GM10248 (cell line): ENCODE data around the gene ADAD2.

Experiments
- CTCF ChIA-PET: fragments of 300-600 bp; sonication (Branson Sonifier 250); formaldehyde crosslinking; extraction: SDS; loops from one replicate; lab custom pipeline; 2021; ENCODE audit warnings: antibody characterized with exemption; lab: Yijun Ruan, JAX
- POLR2A ChIA-PET: fragments of 350-650 bp; sonication (Branson Sonifier 250); formaldehyde crosslinking; extraction: SDS; loops from one replicate; lab custom pipeline; 2020; ENCODE audit warnings: antibody characterized with exemption; lab: Yijun Ruan, JAX
- DNase-seq: peaks from one replicate; pipeline ENCODE4 v3.0.0; 2012; ENCODE audit errors: extremely low spot score
- TF ChIP-seq, protein P1 (sequence below): IDR thresholded peaks from 2 replicates; pipeline ENCODE4 v1.5.1; 2012; ENCODE audit warnings: mild to moderate bottlenecking, low read depth; ENCODE audit errors: extremely low read depth, missing control alignments, control extremely low read depth

The ADAD2 gene

DNA sequence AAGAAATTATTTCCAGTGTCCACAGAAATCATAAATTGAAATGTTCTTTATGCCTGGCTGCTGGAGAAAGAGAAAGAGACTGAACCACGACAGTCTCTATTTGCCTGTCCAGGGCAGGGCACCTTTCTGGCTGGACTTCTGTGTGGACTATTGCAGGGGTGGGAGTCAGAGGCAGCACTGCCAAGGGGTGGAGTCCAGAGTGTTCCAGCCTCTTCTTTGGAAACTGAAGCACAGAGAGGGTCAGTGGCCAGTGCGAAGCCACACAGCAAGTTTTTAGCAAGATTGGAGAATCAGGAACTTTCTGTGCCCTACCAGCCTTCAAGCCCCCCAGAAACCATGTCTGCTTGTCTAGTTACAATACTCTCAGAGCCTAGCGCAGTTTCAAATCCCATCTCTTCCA, 33.6 kb downstream of the ADAD2 start:
- ChIA-PET POLR2A (no interaction called here), CTCF (no interaction called here)
- TF ChIP-seq, protein P1, sequence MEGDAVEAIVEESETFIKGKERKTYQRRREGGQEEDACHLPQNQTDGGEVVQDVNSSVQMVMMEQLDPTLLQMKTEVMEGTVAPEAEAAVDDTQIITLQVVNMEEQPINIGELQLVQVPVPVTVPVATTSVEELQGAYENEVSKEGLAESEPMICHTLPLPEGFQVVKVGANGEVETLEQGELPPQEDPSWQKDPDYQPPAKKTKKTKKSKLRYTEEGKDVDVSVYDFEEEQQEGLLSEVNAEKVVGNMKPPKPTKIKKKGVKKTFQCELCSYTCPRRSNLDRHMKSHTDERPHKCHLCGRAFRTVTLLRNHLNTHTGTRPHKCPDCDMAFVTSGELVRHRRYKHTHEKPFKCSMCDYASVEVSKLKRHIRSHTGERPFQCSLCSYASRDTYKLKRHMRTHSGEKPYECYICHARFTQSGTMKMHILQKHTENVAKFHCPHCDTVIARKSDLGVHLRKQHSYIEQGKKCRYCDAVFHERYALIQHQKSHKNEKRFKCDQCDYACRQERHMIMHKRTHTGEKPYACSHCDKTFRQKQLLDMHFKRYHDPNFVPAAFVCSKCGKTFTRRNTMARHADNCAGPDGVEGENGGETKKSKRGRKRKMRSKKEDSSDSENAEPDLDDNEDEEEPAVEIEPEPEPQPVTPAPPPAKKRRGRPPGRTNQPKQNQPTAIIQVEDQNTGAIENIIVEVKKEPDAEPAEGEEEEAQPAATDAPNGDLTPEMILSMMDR: no peak
- DNase-seq: no peak

DNA sequence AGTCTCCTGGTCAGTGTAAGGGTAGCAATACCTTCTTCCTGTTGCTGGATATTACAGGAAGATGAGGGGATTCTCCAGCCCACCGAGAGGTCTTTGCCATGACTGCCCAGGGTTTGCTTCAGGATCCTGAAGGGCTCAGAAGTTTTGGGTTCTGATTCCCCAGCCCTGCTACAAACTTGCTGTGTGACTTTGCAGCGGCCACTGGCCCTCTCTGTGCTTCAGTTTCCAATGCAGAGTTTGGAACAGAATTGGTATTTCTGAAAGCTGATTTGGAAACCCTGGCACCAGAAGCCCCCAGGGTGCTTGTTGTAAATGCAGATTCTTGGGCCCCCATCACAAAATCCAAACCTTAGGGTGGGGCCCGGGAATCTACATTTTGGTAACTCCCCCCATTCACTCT, 34.2 kb downstream of the ADAD2 start:
- POLR2A ChIA-PET: no interaction called here
- DNase-seq: no peak
- TF ChIP-seq, protein P1: no peak
- CTCF ChIA-PET: no interaction called here

DNA sequence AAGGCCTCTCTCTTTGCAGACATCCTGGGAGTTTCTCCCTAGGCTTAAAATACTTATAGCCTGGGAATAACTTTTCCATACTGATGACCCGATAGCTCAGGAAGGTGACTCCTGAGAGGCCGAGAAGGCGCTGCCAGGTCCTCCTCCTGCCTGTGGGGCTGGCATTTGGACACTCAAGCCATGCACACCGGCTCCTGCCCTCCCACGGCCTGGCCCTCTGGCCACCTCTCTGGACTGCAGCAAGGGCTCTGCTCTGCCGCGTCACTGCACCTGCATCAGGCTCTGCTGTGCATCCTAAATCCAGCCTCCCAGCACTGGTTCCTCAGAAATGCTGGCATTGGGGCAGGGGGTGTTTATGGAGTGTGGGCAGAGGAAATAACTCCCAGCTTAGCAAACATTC, 34.6 kb downstream of the ADAD2 start:
- ChIA-PET CTCF (no interaction called here), POLR2A (no interaction called here)
- DNase-seq: no peak
- TF ChIP-seq, protein P1: no peak

DNA sequence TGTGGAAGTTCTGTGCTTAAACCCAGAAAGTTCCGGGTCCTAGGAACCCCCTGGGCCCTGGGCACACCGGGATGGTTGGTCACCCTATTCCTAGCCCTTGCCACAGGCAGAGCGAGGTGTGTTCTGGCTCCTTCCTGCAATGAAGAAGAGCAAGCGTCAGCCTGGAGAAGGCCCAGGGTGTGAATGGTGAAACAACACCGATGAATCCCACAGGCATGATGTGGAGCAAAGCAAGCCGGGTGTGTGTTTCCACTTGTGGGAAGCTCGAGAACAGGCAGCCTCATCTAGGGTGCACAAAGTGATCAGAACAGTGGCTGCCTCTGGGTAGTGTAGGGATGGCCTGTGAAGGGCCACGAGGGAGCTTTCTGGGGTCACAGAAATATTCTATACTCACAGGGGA, 35.1 kb downstream of the ADAD2 start:
- ChIA-PET POLR2A (no interaction called here), CTCF (interaction anchor here (0.6 kb wide), 1 partner anchor 19 kb away, joined by 3 read pairs; no protein-coding TSS in a partner anchor)
- TF ChIP-seq, protein P1: no peak
- DNase-seq: no peak

DNA sequence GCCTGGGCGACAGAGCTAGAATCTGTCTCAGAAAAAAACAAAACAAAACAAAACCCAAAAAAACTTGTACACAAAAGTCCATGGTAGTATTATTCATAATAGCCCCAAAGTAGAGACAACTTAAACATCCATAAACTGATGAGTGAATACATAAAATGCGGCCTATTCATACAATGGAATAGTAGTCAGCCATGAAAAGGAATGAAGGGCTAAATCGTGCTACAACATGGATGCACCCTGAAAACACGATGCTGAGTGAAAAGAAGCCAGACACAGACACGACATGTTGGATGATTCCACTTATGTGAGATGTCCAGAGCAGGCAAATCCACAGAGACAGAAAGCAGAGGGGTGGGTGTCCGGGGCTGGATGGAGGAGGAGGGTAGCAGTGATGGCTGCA, 36.6 kb downstream of the ADAD2 start:
- TF ChIP-seq, protein P1: no peak
- ChIA-PET CTCF (interaction anchor here (1.0 kb wide), 1 partner anchor 9 kb away, joined by 3 read pairs; no protein-coding TSS in a partner anchor), POLR2A (no interaction called here)
- DNase-seq: no peak

DNA sequence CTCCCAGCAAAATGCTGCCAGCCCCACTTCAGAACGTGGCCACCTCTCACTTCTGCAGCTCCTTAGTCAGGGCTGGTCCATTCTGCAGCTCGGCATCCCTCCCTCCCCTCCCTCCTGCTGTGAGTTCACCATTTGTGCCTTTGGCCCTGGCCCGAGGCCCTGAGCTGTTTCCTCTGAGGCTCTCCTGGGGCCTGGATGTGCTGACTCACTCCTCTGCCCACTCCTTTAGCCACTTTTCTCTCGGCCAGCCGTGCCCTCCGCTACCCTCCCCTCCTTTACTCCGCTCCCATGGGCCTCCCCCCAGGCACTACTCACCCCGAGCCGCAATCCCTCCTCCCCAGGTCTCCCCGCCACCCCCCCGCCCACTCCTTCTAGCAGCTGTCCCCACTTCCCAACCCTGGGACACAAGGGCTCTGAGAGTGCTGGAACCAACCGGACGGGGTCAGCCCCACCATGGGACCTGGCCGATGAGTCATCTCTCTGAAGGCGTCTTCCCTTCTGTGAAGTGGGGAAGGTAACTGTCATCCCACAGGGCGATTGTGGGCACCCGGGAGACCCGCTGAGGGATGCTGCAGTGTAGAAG, 37.4 kb downstream of the ADAD2 start:
- ChIA-PET POLR2A (no interaction called here), CTCF (interaction anchor here (1.0 kb wide), 1 partner anchor 10 kb away, joined by 3 read pairs; no protein-coding TSS in a partner anchor)
- TF ChIP-seq, protein P1: no peak
- DNase-seq: no peak
